ENCODE results near the gene ENAH.
A peak's percentile ranks its signal among the peaks of the same experiment; 100 is the strongest.

Gene ENAH

GRCh38 chr1:225508538-225509375 lies 144.2 kb downstream of the ENAH start:
- TF ChIP-seq SIN3A (IDR thresholded peaks at IDR 0.05; ENCODE audit: borderline replicate concordance, insufficient read depth, low read length) (peak; percentile 91; the same call in 1 of the 2 replicates), POLR2AphosphoS5 (IDR thresholded peaks at IDR 0.05; ENCODE audit: low read depth, low read length) (no peak), TAF1 (IDR thresholded peaks at IDR 0.05; ENCODE audit: borderline replicate concordance, insufficient read depth, low read length) (0 out of 2 replicates have a peak, but pooled peaks have one; percentile 36), FOXP2 (optimal IDR thresholded peaks at IDR 0.05; ENCODE audit: borderline replicate concordance, extremely low read depth, extremely low read length, insufficient read depth) (no peak)
- TF ChIP-seq, protein P1, sequence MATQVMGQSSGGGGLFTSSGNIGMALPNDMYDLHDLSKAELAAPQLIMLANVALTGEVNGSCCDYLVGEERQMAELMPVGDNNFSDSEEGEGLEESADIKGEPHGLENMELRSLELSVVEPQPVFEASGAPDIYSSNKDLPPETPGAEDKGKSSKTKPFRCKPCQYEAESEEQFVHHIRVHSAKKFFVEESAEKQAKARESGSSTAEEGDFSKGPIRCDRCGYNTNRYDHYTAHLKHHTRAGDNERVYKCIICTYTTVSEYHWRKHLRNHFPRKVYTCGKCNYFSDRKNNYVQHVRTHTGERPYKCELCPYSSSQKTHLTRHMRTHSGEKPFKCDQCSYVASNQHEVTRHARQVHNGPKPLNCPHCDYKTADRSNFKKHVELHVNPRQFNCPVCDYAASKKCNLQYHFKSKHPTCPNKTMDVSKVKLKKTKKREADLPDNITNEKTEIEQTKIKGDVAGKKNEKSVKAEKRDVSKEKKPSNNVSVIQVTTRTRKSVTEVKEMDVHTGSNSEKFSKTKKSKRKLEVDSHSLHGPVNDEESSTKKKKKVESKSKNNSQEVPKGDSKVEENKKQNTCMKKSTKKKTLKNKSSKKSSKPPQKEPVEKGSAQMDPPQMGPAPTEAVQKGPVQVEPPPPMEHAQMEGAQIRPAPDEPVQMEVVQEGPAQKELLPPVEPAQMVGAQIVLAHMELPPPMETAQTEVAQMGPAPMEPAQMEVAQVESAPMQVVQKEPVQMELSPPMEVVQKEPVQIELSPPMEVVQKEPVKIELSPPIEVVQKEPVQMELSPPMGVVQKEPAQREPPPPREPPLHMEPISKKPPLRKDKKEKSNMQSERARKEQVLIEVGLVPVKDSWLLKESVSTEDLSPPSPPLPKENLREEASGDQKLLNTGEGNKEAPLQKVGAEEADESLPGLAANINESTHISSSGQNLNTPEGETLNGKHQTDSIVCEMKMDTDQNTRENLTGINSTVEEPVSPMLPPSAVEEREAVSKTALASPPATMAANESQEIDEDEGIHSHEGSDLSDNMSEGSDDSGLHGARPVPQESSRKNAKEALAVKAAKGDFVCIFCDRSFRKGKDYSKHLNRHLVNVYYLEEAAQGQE (IDR thresholded peaks at IDR 0.05; ENCODE audit: insufficient read depth in 1 of 2, low read depth in 2 of 2, low read length in 2 of 2) = 0 out of 4 replicates have a peak, but pooled peaks of 1 of the 2 experiments have one; percentile 29

- TF ChIP-seq POLR2AphosphoS5 (IDR thresholded peaks at IDR 0.05; ENCODE audit: low read depth, low read length) (no peak), TAF1 (IDR thresholded peaks at IDR 0.05; ENCODE audit: borderline replicate concordance, insufficient read depth, low read length) (no peak), FOXP2 (optimal IDR thresholded peaks at IDR 0.05; ENCODE audit: borderline replicate concordance, extremely low read depth, extremely low read length, insufficient read depth) (no peak), SIN3A (IDR thresholded peaks at IDR 0.05; ENCODE audit: borderline replicate concordance, insufficient read depth, low read length) (no peak)
- TF ChIP-seq, protein P1 (IDR thresholded peaks at IDR 0.05; ENCODE audit: insufficient read depth in 1 of 2, low read depth in 2 of 2, low read length in 2 of 2) = no peak
Measured at GRCh38 chr1:225506727-225507126, 146.2 kb downstream of the ENAH start.

DNA sequence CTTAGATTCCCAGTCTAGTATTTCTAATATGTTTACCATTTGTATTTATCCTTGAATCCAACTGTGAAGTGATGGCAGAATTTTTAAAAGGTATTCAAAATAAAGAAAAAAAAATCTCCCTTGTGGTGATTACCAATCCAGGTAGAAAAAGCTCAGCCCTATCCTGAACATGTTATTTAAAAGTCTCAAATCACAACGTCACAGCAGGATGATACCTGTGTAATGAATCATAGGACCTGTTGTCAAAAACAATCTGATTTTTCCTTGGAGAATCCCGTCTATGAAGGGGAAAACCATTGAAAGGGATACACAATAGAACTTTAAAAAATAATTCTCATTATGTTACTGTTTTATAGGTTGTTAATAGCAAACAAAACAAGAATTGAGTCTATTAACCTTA lies 148.1 kb downstream of the ENAH start:
- TF ChIP-seq TAF1 (IDR thresholded peaks at IDR 0.05; ENCODE audit: borderline replicate concordance, insufficient read depth, low read length) (no peak), POLR2AphosphoS5 (IDR thresholded peaks at IDR 0.05; ENCODE audit: low read depth, low read length) (no peak), FOXP2 (optimal IDR thresholded peaks at IDR 0.05; ENCODE audit: borderline replicate concordance, extremely low read depth, extremely low read length, insufficient read depth) (no peak), SIN3A (IDR thresholded peaks at IDR 0.05; ENCODE audit: borderline replicate concordance, insufficient read depth, low read length) (no peak)
- TF ChIP-seq, protein P1 (IDR thresholded peaks at IDR 0.05; ENCODE audit: insufficient read depth in 1 of 2, low read depth in 2 of 2, low read length in 2 of 2) = no peak

- TF ChIP-seq POLR2AphosphoS5 (IDR thresholded peaks at IDR 0.05; ENCODE audit: low read depth, low read length) (no peak), FOXP2 (optimal IDR thresholded peaks at IDR 0.05; ENCODE audit: borderline replicate concordance, extremely low read depth, extremely low read length, insufficient read depth) (no peak), SIN3A (IDR thresholded peaks at IDR 0.05; ENCODE audit: borderline replicate concordance, insufficient read depth, low read length) (no peak), TAF1 (IDR thresholded peaks at IDR 0.05; ENCODE audit: borderline replicate concordance, insufficient read depth, low read length) (no peak)
- TF ChIP-seq, protein P1 (IDR thresholded peaks at IDR 0.05; ENCODE audit: insufficient read depth in 1 of 2, low read depth in 2 of 2, low read length in 2 of 2) = no peak
Measured at GRCh38 chr1:225500624-225501192, 152.2 kb downstream of the ENAH start.
